A673 (cell line): ENCODE data around the gene LRP1B.

Experiments used
- EZH2 ChIP-seq: fragments of 200-600 bp; sonication (generic); IDR thresholded peaks from 2 replicates; pipeline ENCODE4 v1.6.1; 2017; ENCODE audit warnings: borderline replicate concordance, low read depth, mild to moderate bottlenecking, mixed read lengths, antibody characterized with exemption, low read length; ENCODE audit not compliant: poor library complexity, severe bottlenecking
- TF ChIP-seq, protein P1 (sequence below): fragments of 300-800, 200-600 bp; sonication (generic); conservative IDR thresholded peaks from 2 replicates; pipeline ENCODE4 v1.5.1; 2017; ENCODE audit warnings: low read depth, mild to moderate bottlenecking, antibody characterized with exemption, low read length, moderate library complexity, mixed read lengths

DNA sequence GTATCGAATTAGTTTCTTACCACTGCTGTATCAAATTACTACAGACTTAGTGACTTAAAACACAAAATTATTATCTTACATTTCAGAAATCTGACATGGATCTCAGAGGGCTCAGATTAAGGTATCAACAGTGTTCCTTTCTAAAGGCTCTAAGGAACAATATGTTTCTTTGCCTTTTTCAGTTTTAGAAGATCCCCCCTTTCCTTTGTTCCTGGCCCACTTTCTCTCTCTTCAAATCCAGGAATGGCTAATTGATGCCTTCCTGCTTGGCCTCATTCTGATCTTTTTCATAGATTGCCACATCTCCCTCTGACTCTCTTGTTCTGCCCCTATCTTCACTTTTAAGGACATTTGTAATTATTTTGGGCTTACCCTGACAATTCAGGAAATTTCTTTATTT, 65.7 kb downstream of the LRP1B start:
- TF ChIP-seq EZH2: no peak
- TF ChIP-seq, protein P1, sequence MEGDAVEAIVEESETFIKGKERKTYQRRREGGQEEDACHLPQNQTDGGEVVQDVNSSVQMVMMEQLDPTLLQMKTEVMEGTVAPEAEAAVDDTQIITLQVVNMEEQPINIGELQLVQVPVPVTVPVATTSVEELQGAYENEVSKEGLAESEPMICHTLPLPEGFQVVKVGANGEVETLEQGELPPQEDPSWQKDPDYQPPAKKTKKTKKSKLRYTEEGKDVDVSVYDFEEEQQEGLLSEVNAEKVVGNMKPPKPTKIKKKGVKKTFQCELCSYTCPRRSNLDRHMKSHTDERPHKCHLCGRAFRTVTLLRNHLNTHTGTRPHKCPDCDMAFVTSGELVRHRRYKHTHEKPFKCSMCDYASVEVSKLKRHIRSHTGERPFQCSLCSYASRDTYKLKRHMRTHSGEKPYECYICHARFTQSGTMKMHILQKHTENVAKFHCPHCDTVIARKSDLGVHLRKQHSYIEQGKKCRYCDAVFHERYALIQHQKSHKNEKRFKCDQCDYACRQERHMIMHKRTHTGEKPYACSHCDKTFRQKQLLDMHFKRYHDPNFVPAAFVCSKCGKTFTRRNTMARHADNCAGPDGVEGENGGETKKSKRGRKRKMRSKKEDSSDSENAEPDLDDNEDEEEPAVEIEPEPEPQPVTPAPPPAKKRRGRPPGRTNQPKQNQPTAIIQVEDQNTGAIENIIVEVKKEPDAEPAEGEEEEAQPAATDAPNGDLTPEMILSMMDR: no peak
